ENCODE measurements around the gene DUSP10. TPM values are rescaled to one million over a fixed set of nuclear protein-coding genes. Genes with fewer than 3 reads are reported as not detected.

Gene DUSP10
- total and polyA plus RNA-seq, 2 donors (not counting 1 experiment from before 2014, with no cell fraction given): 22.8 to 37.7 TPM

GRCh38 chr1:221728037-221728505 is 13.8 kb downstream of the DUSP10 start:
- CTCF ChIA-PET: interaction anchor here (1.8 kb wide), 1 partner anchor 13 kb away, joined by 11 read pairs; the partner anchor contains the start of gene DUSP10
- no peaks in the 10 kb centered on the region for H3K27me3 Mint-ChIP-seq
- intact Hi-C loops (cut with micrococcal nuclease): no loop called here
- Histone ChIP-seq H3K4me2 (replicated peaks; ENCODE audit: low read depth, low read length, poor library complexity, severe bottlenecking) (peak overlapping the region; percentile 23), H2AFZ (ENCODE audit: insufficient read depth, low read depth, low read length, poor library complexity, severe bottlenecking) (no peak overlapping the region), H3K27ac (ENCODE audit: low read length in 2 of 2) (no peak overlapping the region), H3K4me3 (ENCODE audit: control extremely low read depth in 1 of 5, extremely low read depth in 1 of 5, insufficient read depth in 1 of 5, low read depth in 2 of 5, low read length in 4 of 5) (no peak overlapping the region), H3K27me3 (replicated peaks in 1 of 4; ENCODE audit: control extremely low read depth in 1 of 4, control insufficient read depth in 3 of 4, insufficient read depth in 4 of 4, low read length in 3 of 4) (no peaks in the 10 kb centered on the region), H3K9me3 (ENCODE audit: control extremely low read depth in 1 of 3, control insufficient read depth in 2 of 3, insufficient read depth in 1 of 3, low read length in 2 of 3) (peaks cover 3 to 8% (median 6%) of the 10 kb centered on the region in 3 donors), H3K36me3 (replicated peaks in 1 of 2; ENCODE audit: control extremely low read depth in 1 of 2, control insufficient read depth in 1 of 2, extremely low read depth in 1 of 2, insufficient read depth in 2 of 2, low read length in 1 of 2) (peaks cover 3% of the 10 kb centered on the region in 2 experiments), H3K9ac (ENCODE audit: low read length) (no peak overlapping the region), H3K79me2 (ENCODE audit: control insufficient read depth, insufficient read depth, low read length) (peaks cover 72% of the 10 kb centered on the region), H4K20me1 (ENCODE audit: control insufficient read depth, insufficient read depth, low read length, poor library complexity, severe bottlenecking) (no peaks in the 10 kb centered on the region), H3K4me1 (ENCODE audit: control insufficient read depth in 2 of 2, insufficient read depth in 2 of 2, low read length in 2 of 2) (peaks cover 26 to 33% of the 10 kb centered on the region in 2 donors)
- ATAC-seq (ENCODE audit: low read depth) (no peak), DNase-seq (no peak)
- H3K4me3 Mint-ChIP-seq: peak overlapping the region; percentile 27
- POLR2A ChIA-PET: no interaction called here
- H3K27ac Mint-ChIP-seq: no peak overlapping the region
- peaks cover 49% of the 10 kb centered on the region for H3K4me1 Mint-ChIP-seq
- WGBS (ENCODE audit: insufficient coverage): no CpG with 5 or more reads among the region's 1 CpG
- TF ChIP-seq, protein P1, sequence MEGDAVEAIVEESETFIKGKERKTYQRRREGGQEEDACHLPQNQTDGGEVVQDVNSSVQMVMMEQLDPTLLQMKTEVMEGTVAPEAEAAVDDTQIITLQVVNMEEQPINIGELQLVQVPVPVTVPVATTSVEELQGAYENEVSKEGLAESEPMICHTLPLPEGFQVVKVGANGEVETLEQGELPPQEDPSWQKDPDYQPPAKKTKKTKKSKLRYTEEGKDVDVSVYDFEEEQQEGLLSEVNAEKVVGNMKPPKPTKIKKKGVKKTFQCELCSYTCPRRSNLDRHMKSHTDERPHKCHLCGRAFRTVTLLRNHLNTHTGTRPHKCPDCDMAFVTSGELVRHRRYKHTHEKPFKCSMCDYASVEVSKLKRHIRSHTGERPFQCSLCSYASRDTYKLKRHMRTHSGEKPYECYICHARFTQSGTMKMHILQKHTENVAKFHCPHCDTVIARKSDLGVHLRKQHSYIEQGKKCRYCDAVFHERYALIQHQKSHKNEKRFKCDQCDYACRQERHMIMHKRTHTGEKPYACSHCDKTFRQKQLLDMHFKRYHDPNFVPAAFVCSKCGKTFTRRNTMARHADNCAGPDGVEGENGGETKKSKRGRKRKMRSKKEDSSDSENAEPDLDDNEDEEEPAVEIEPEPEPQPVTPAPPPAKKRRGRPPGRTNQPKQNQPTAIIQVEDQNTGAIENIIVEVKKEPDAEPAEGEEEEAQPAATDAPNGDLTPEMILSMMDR (IDR thresholded peaks at IDR 0.05): no peak
- no peak for TF ChIP-seq EZH2 (IDR thresholded peaks at IDR 0.05; ENCODE audit: borderline replicate concordance, insufficient read depth, low read depth, low read length, poor library complexity, severe bottlenecking)
- peaks cover 4% of the 10 kb centered on the region for H3K9me3 Mint-ChIP-seq (ENCODE audit: insufficient read depth)

GRCh38 chr1:221727146-221728036 is 14.5 kb downstream of the DUSP10 start:
- Mint-ChIP-seq H3K4me3 (peak overlapping the region; percentile 30), H3K27ac (no peak overlapping the region), H3K27me3 (no peaks in the 10 kb centered on the region), H3K4me1 (peaks cover 53% of the 10 kb centered on the region), H3K9me3 (ENCODE audit: insufficient read depth) (peaks cover 4% of the 10 kb centered on the region)
- Histone ChIP-seq H3K27me3 (replicated peaks in 1 of 4; ENCODE audit: control extremely low read depth in 1 of 4, control insufficient read depth in 3 of 4, insufficient read depth in 4 of 4, low read length in 3 of 4) (no peaks in the 10 kb centered on the region), H3K79me2 (ENCODE audit: control insufficient read depth, insufficient read depth, low read length) (peaks cover 71% of the 10 kb centered on the region), H3K4me3 (ENCODE audit: control extremely low read depth in 1 of 5, extremely low read depth in 1 of 5, insufficient read depth in 1 of 5, low read depth in 2 of 5, low read length in 4 of 5) (no peak overlapping the region), H3K36me3 (replicated peaks in 1 of 2; ENCODE audit: control extremely low read depth in 1 of 2, control insufficient read depth in 1 of 2, extremely low read depth in 1 of 2, insufficient read depth in 2 of 2, low read length in 1 of 2) (peaks cover 3% of the 10 kb centered on the region in 2 experiments), H3K4me1 (ENCODE audit: control insufficient read depth in 2 of 2, insufficient read depth in 2 of 2, low read length in 2 of 2) (peaks cover 26 to 31% of the 10 kb centered on the region in 2 donors), H3K9me3 (ENCODE audit: control extremely low read depth in 1 of 3, control insufficient read depth in 2 of 3, insufficient read depth in 1 of 3, low read length in 2 of 3) (peaks cover 3 to 9% (median 6%) of the 10 kb centered on the region in 3 donors), H4K20me1 (ENCODE audit: control insufficient read depth, insufficient read depth, low read length, poor library complexity, severe bottlenecking) (no peaks in the 10 kb centered on the region), H2AFZ (ENCODE audit: insufficient read depth, low read depth, low read length, poor library complexity, severe bottlenecking) (no peak overlapping the region), H3K9ac (ENCODE audit: low read length) (no peak overlapping the region), H3K4me2 (replicated peaks; ENCODE audit: low read depth, low read length, poor library complexity, severe bottlenecking) (peak overlapping the region; percentile 23), H3K27ac (ENCODE audit: low read length in 2 of 2) (no peak overlapping the region)
- intact Hi-C loops (cut with micrococcal nuclease): loop anchor here (2.0 kb wide), 1 partner anchor 15 kb away; no protein-coding TSS in a partner anchor
- ChIA-PET POLR2A (no interaction called here), CTCF (interaction anchor here (1.8 kb wide), 1 partner anchor 14 kb away, joined by 11 read pairs; the partner anchor contains the start of gene DUSP10)
- WGBS (ENCODE audit: insufficient coverage): no CpG with 5 or more reads among the region's 3 CpGs
- TF ChIP-seq EZH2 (IDR thresholded peaks at IDR 0.05; ENCODE audit: borderline replicate concordance, insufficient read depth, low read depth, low read length, poor library complexity, severe bottlenecking): no peak
- TF ChIP-seq, protein P1 (IDR thresholded peaks at IDR 0.05): no peak
- DNase-seq (no peak), ATAC-seq (ENCODE audit: low read depth) (peak; percentile 28)

All from B cell (primary cell).